Fibroblast of gingiva (primary cell): ENCODE measurements around the gene EXOC1.
"Not testable (repeated sequence)": the region's sequence is repeated elsewhere in the genome, so short reads cannot be mapped to it uniquely, and the experiment has no call there.

Experiments used
- DNase-seq: peaks from one replicate; pipeline ENCODE4 v3.0.0-alpha.2; 2011; ENCODE audit warnings: low read depth

The EXOC1 gene

GRCh38 chr4:55907469-55907868 is 54.0 kb downstream of the EXOC1 start:
- no peak for DNase-seq

- DNase-seq = no peak
These were observed 56.7 kb downstream of the EXOC1 start for GRCh38 chr4:55910140-55910539.

DNA sequence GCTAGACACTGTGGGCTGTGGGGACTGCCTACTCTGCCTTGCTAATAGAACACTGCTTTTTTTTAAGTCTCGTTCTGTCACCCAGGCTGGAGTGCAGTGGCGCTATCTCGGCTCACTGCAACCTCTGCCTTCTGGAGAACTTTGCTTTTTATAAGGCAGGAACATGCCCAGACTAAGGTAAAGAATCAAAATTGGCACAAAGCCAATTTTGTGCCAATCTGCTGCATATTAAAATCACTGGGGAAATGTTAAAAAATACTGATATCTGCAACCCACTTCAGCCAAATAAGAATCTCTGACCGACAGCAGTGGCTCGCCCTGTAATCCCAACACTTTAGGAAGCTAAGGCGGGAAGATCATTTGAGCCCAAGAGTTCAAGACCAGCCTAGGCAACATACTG is 58.8 kb downstream of the EXOC1 start:
- no peak for DNase-seq

- DNase-seq = no peak
These were observed 67.1 kb downstream of the EXOC1 start for GRCh38 chr4:55920571-55920970.

GRCh38 chr4:55921093-55921492 is 67.6 kb downstream of the EXOC1 start:
- DNase-seq = no peak

DNA sequence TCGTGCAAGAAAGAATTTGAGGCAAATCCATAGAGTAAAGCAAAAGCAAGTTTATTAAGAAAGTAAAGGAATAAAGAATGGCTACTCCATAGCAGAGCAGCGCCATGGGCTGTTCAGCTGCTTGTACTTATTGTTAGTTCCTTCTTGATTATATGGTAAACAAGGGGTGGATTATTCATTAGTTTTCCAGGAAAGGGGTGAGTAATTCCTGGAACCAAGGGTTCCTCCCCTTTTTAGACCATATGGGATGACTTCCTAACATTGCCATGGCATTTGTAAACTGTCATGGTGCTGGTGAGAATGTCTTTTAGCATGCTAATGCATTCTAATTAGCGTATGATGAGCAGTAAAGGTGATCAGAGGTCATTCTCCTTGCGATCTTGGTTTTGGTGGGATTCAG is 71.8 kb downstream of the EXOC1 start:
- peak; percentile 11 for DNase-seq

- DNase-seq = no peak
These were observed 73.2 kb downstream of the EXOC1 start for GRCh38 chr4:55926610-55927009.

- no peak for DNase-seq
These were observed 74.5 kb downstream of the EXOC1 start for GRCh38 chr4:55927803-55928437.

- no peak for DNase-seq
These were observed 75.4 kb downstream of the EXOC1 start for GRCh38 chr4:55928846-55929245.

DNA sequence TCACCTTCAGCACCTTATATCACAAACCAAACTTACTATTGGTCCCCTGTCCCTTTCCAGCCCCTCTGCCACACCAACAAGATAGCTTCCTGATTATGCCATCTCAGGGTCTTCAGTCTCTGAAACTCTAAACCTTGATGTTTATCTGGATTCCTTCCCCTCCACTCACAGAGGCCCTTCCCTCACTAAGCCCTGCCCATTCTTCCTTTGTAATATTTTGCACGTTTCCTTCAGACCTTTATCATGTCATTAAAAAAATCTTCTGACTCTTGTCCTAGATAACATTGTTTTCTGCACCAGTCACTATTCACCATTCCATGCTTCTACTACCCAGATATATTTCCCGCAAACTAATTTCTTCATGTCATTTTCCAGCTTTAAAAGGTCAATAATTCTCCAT is 77.6 kb downstream of the EXOC1 start:
- DNase-seq = no peak

- no peak for DNase-seq
These were observed 78.4 kb downstream of the EXOC1 start for GRCh38 chr4:55931833-55932232.

DNA sequence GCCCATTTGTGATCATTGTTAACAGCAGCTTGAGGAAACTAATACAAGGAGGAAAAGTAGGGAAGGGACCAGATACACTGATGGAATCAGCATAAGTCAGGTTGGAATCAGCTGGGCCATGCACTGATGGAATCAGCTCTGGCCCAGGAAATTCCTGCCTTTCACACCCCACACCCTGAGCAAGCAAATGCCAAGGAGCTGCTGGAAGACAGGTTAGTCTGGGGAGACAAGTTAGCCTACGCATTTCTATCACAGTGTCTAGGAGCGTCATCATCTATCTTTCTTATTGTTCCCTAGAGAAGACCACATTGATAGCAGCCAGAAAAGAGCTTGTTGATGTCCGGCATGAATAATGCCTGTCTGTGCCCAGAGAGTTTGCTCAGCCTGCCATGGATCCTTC is 79.1 kb downstream of the EXOC1 start:
- DNase-seq = no peak

GRCh38 chr4:55933611-55934010 is 80.2 kb downstream of the EXOC1 start:
- no peak for DNase-seq

- not testable (repeated sequence) for DNase-seq
These were observed 82.5 kb downstream of the EXOC1 start for GRCh38 chr4:55935907-55936306.

GRCh38 chr4:55938481-55938880 is 85.0 kb downstream of the EXOC1 start:
- DNase-seq = no peak

- no peak for DNase-seq
These were observed 86.0 kb downstream of the EXOC1 start for GRCh38 chr4:55939421-55939820.

DNA sequence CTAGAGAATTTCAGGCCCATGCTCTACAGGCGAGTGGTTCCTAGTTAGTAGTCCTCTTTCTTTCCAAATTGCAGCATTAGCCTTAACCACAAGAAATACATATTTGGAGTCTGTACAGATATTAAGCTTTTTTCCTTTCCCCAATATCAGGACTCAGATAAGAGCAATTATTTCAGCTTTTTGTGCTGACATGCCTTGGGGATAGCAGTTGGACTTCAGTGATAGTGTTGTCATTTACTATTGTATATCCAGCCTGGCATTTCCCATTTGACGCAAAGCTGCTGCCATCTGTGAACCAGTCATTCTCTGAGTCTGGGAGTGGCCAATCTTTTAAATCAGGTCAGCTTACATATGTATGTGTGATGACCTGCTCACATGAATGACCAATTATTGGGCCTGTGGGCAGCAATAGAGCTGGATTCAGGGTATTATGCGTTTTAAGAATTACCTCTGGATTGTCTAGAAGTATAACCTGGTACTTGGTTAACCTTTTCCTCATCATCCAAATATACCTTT is 88.5 kb downstream of the EXOC1 start:
- DNase-seq = no peak

- no peak for DNase-seq
These were observed 93.9 kb downstream of the EXOC1 start for GRCh38 chr4:55947254-55947882.

DNA sequence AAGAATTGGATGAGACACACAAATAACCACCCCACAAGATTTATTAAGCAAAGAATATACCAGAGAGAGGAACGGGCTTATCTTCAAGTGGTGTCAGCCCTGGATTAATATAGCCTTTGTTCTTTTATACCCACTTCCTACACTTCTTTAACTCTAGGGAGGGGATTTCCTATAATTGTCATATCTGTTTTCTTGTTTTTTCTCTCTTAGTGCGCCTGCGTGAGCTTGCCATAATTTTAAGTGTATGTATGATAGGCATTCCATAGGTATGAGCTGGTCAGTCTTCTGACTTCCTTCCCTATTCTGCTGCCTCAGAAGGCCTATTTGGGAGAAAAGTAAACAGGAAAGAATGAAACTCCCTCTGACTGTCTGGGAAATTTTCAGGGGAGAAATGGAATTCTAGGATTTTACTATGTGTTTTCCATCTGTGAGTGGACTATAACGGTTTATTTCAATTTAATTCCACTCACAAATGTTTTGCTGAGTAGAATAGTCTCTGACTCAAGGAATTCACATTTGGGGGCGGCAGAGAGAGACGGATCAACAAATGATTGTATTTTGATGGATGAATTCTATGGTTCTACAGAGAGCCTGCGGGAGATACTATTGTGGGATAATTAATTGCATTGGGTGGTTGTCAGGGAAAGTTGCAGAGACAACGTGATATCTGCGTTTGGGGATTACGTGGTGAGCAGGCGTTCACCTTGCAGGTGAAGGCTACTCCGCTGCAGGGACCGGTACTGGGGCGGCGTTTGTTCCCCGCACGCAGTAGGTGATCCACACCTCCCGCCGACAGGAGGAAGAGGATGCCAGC is 94.7 kb downstream of the EXOC1 start:
- DNase-seq = peak; percentile 85

DNA sequence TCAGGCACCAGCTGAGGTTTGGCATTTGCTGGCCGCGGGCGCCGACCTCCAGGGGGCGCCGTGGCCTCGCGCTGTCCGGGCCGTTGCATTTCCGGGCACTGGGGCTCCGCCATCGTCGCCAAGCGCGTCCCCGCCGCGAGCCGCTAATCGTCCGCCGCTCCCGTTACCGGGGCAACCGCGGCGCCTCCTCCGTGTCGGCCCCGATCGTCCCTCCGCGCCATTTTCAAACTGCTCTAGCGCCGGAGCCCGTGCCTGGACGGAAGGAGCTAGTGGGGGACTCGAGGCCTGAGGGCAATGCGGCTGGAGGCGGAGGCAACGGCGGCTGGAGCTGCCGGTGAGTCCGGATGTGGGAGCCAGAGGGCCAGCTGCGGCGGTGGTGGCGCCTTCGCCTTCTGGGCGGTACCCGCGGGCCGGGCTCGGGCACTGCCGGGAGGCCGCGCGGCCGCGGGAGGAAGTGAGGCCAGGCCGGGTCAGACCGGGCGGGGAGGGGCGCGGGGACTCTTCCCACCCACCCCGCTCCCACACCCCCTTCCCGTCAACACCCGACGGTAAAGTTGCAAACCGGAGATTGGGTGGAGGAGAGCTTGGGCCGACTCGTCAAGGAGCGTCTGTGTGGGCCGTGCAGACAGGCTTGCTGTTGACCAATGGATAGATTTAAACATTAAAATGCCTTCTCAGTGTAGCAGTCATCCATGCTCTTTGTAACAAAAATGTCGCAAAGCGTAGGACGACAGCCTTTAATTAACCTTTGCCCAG is 95.5 kb downstream of the EXOC1 start, which contains the start of gene CEP135:
CEP135 (plus strand) TSS at position 220 of the 756 bp plus-strand sequence. CDS start 3,186 bp downstream, outside the sequence.
- DNase-seq = peak; percentile 95

- DNase-seq = no peak
These were observed 96.0 kb downstream of the EXOC1 start for GRCh38 chr4:55949482-55949802.

DNA sequence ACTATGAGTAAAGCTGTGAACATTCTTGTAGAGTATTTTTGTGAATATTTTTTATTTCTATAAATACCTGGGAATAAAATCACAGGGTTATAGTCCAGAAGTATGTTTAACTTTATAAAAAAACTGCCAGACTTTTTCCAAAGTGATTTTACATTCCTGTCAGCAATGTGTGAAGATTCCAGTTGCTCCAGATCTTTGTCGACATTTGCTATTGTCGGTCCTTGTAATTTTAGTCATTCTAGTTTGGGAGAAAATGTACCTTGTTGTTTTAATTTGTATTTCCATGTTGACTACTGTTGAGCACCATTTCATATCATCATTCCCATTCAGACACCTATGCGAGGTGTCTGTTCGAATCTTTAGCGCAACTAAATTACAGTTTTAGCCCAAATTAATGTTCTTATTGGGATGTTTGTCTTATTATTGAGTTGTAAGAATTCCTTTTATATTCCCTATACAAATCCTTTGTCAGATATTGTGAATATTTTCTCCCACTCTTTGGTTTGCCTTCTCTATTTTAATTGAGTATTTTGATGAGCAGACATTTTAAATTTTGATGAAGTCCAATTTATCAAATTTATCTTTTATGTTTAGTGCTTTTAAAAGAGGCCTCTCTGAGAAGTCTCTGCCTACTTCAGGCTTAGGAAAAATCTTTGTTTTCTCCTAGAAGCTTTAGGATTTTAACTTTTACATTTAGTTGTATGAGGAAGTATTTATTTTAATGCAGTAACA is 97.9 kb downstream of the EXOC1 start:
- DNase-seq = no peak
